T1000 (cell line): ENCODE measurements around the gene IL13.
"Not testable (repeated sequence)": the region's sequence is repeated elsewhere in the genome, so short reads cannot be mapped to it uniquely, and the experiment has no call there.

Experiments
- DNase-seq: peaks from one replicate; lab custom pipeline; 2025; ENCODE audit warnings: mixed read lengths; lab: John Stamatoyannopoulos, UW

IL13 gene

GRCh38 chr5:132688536-132689339, 30.8 kb downstream of the IL13 start:
- DNase-seq = no peak

GRCh38 chr5:132689513-132689912, 31.5 kb downstream of the IL13 start:
- no peak for DNase-seq

GRCh38 chr5:132690156-132690555, 32.2 kb downstream of the IL13 start:
- DNase-seq = no peak

- not testable (repeated sequence) for DNase-seq
These were observed 34.0 kb downstream of the IL13 start for GRCh38 chr5:132691755-132692631.

- no peak for DNase-seq
These were observed 34.6 kb downstream of the IL13 start for GRCh38 chr5:132692632-132692967.

- no peak for DNase-seq
These were observed 38.0 kb downstream of the IL13 start for GRCh38 chr5:132695956-132696355.

GRCh38 chr5:132704875-132705274, 46.9 kb downstream of the IL13 start:
- no peak for DNase-seq

- no peak for DNase-seq
These were observed 50.7 kb downstream of the IL13 start for GRCh38 chr5:132708645-132709044.
